MM.1S (cell line): ENCODE results near the gene CYP2A13.

Source experiments
- EZH2 ChIP-seq: fragments of 300-600 bp; sonication (generic); optimal IDR thresholded peaks from 2 replicates; pipeline ENCODE3; 2017; ENCODE audit warnings: low read depth, mild to moderate bottlenecking, antibody characterized with exemption, low read length, mixed read lengths
- EZH2phosphoT487 ChIP-seq: fragments of 300-600 bp; sonication (generic); IDR thresholded peaks from 2 replicates; pipeline ENCODE4 v1.6.1; 2018; ENCODE audit warnings: antibody characterized with exemption, low read length
- TF ChIP-seq, protein P1 (sequence below): fragments of 300-600 bp; sonication (generic); IDR thresholded peaks from 2 replicates; pipeline ENCODE4 v1.5.1; 2016; ENCODE audit warnings: antibody characterized with exemption, low read length, mixed read lengths

DNA sequence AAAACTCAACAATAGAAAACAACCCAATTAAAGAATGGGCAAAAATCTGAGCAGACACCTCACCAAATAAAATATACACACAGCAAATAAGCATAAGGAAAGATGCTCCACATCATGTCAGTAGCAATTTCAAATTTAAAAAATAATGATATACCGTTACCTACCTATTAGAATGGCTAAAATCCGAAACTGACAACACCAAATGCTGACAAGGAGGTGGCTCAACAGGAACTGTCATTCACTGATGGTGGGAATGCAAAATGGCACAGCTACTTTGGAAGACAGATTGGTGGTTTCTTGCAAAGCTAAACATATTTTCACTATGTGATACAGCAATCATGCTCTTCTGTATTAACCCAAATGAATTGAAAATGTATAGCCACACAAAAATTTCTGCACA lies 9.1 kb downstream of the CYP2A13 start:
- TF ChIP-seq EZH2 = no peak
- no peak for TF ChIP-seq EZH2phosphoT487
- TF ChIP-seq, protein P1, sequence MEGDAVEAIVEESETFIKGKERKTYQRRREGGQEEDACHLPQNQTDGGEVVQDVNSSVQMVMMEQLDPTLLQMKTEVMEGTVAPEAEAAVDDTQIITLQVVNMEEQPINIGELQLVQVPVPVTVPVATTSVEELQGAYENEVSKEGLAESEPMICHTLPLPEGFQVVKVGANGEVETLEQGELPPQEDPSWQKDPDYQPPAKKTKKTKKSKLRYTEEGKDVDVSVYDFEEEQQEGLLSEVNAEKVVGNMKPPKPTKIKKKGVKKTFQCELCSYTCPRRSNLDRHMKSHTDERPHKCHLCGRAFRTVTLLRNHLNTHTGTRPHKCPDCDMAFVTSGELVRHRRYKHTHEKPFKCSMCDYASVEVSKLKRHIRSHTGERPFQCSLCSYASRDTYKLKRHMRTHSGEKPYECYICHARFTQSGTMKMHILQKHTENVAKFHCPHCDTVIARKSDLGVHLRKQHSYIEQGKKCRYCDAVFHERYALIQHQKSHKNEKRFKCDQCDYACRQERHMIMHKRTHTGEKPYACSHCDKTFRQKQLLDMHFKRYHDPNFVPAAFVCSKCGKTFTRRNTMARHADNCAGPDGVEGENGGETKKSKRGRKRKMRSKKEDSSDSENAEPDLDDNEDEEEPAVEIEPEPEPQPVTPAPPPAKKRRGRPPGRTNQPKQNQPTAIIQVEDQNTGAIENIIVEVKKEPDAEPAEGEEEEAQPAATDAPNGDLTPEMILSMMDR = no peak
